Measurements from ENCODE around the gene SGMS1.

Gene SGMS1

GRCh38 chr10:50629495-50630122 lies 5.9 kb upstream of the SGMS1 start:
- no peak overlapping the region for H3K4me3 ChIP-seq (ENCODE audit: low read depth, low read length)
- TF ChIP-seq CTCF (IDR thresholded peaks at IDR 0.05; ENCODE audit: insufficient read depth, low read depth, low read length, missing control alignments): no peak
- DNase-seq (ENCODE audit: low read depth): no peak

- DNase-seq (ENCODE audit: low read depth): no peak
Measured at GRCh38 chr10:50627896-50628295, 4.1 kb upstream of the SGMS1 start.

GRCh38 chr10:50627443-50627842 lies 3.7 kb upstream of the SGMS1 start:
- no peak overlapping the region for H3K4me3 ChIP-seq (ENCODE audit: low read depth, low read length)
- TF ChIP-seq CTCF (IDR thresholded peaks at IDR 0.05; ENCODE audit: insufficient read depth, low read depth, low read length, missing control alignments): no peak
- no peak for DNase-seq (ENCODE audit: low read depth)

More at GRCh38 chr10:50627896-50628295, 4.1 kb upstream of the SGMS1 start:
- TF ChIP-seq CTCF (IDR thresholded peaks at IDR 0.05; ENCODE audit: insufficient read depth, low read depth, low read length, missing control alignments): no peak
- H3K4me3 ChIP-seq (ENCODE audit: low read depth, low read length): no peak overlapping the region

GRCh38 chr10:50625649-50626132 lies 1.9 kb upstream of the SGMS1 start:
- TF ChIP-seq CTCF (IDR thresholded peaks at IDR 0.05; ENCODE audit: insufficient read depth, low read depth, low read length, missing control alignments): no peak
- peak overlapping the region; percentile 98 for H3K4me3 ChIP-seq (ENCODE audit: low read depth, low read length)
- peak; percentile 17 for DNase-seq (ENCODE audit: low read depth)

GRCh38 chr10:50624866-50625501 lies 1.2 kb upstream of the SGMS1 start:
- DNase-seq (ENCODE audit: low read depth): peak; percentile 85
- H3K4me3 ChIP-seq (ENCODE audit: low read depth, low read length): peak overlapping the region; percentile 98
- peak; percentile 54 for TF ChIP-seq CTCF (IDR thresholded peaks at IDR 0.05; ENCODE audit: insufficient read depth, low read depth, low read length, missing control alignments)

GRCh38 chr10:50624413-50624865 lies 683 bp upstream of the SGMS1 start:
- DNase-seq (ENCODE audit: low read depth): peak; percentile 98
- no peak for TF ChIP-seq CTCF (IDR thresholded peaks at IDR 0.05; ENCODE audit: insufficient read depth, low read depth, low read length, missing control alignments)
- H3K4me3 ChIP-seq (ENCODE audit: low read depth, low read length): peak overlapping the region; percentile 98
